ENCODE results near the gene CLHC1.
"Not testable (repeated sequence)": the region's sequence is repeated elsewhere in the genome, so short reads cannot be mapped to it uniquely, and the experiment has no call there.

Gene CLHC1

GRCh38 chr2:55152475-55153412 is 79.3 kb downstream of the CLHC1 start:
- no peak for DNase-seq

GRCh38 chr2:55151733-55152433 is 80.2 kb downstream of the CLHC1 start:
- DNase-seq, result no peak

GRCh38 chr2:55150834-55151233 is 81.3 kb downstream of the CLHC1 start:
- DNase-seq, result no peak

GRCh38 chr2:55148269-55148668 is 83.8 kb downstream of the CLHC1 start:
- no peak for DNase-seq

GRCh38 chr2:55147531-55147930 is 84.6 kb downstream of the CLHC1 start:
- DNase-seq, result no peak

GRCh38 chr2:55147041-55147440 is 85.1 kb downstream of the CLHC1 start:
- no peak for DNase-seq

GRCh38 chr2:55146263-55146662 is 85.8 kb downstream of the CLHC1 start:
- no peak for DNase-seq

- DNase-seq, result no peak
Measured at GRCh38 chr2:55144922-55145820, 86.9 kb downstream of the CLHC1 start.

- not testable (repeated sequence) for DNase-seq
Measured at GRCh38 chr2:55143706-55144105, 88.4 kb downstream of the CLHC1 start.

GRCh38 chr2:55142518-55142917 is 89.6 kb downstream of the CLHC1 start:
- DNase-seq, result no peak

GRCh38 chr2:55141572-55142413 is 90.3 kb downstream of the CLHC1 start:
- no peak for DNase-seq

- no peak for DNase-seq
Measured at GRCh38 chr2:55140316-55141219, 91.5 kb downstream of the CLHC1 start.

GRCh38 chr2:55139305-55139704 is 92.8 kb downstream of the CLHC1 start:
- DNase-seq, result no peak

GRCh38 chr2:55138882-55139229 is 93.2 kb downstream of the CLHC1 start:
- no peak for DNase-seq

GRCh38 chr2:55138014-55138881 is 93.8 kb downstream of the CLHC1 start:
- no peak for DNase-seq

GRCh38 chr2:55137024-55137958 is 94.8 kb downstream of the CLHC1 start:
- DNase-seq, result no peak

- no peak for DNase-seq
Measured at GRCh38 chr2:55136138-55136541, 96.0 kb downstream of the CLHC1 start.

GRCh38 chr2:55135491-55135890 is 96.6 kb downstream of the CLHC1 start:
- DNase-seq, result no peak

GRCh38 chr2:55134316-55134706 is 97.8 kb downstream of the CLHC1 start:
- no peak for DNase-seq

Data from activated CD8-positive, alpha-beta memory T cell treated with anti-CD3 and anti-CD28 coated beads, Interleukin-2, amount 50 U/mL, for 48 hours (primary cell).